Activated CD8-positive, alpha-beta T cell treated with anti-CD3 and anti-CD28 coated beads for 36 hours (primary cell): Measurements from ENCODE around the gene BDNF. TPM values are rescaled to one million over a fixed set of nuclear protein-coding genes. Genes with fewer than 3 reads are reported as not detected.

Experiments
- ATAC-seq: fragments of 200-7000 bp; cut with Tn5 transposase; one replicate; pipeline ENCODE4 v1.10.0; 2021; ENCODE audit warnings: mild to moderate bottlenecking, moderate library complexity
- CTCF ChIA-PET: fragments of 350-600 bp; sonication (Branson Sonifier 250); formaldehyde crosslinking; loops from one replicate; lab custom pipeline; 2021; ENCODE audit warnings: antibody characterized with exemption; lab: Charles Lee
- POLR2A ChIA-PET: fragments of 350-600 bp; sonication (Branson Sonifier 250); formaldehyde crosslinking; loops from one replicate; lab custom pipeline; 2021; ENCODE audit warnings: antibody characterized with exemption; lab: Charles Lee
- DNase-seq: peaks from one replicate; pipeline ENCODE4 v3.0.0-alpha.2; 2020
- H3K27ac Mint-ChIP-seq: one replicate; pipeline ENCODE4 v1.8.0; 2021; ENCODE audit warnings: mild to moderate bottlenecking, mixed read lengths
- H3K27me3 Mint-ChIP-seq: one replicate; pipeline ENCODE4 v1.8.0; 2021; ENCODE audit warnings: mixed read lengths
- H3K36me3 Mint-ChIP-seq: one replicate; pipeline ENCODE4 v1.8.0; 2021; ENCODE audit warnings: low read depth, mixed read lengths
- H3K4me1 Mint-ChIP-seq: one replicate; pipeline ENCODE4 v1.8.0; 2021; ENCODE audit warnings: low read depth, mixed read lengths
- H3K4me3 Mint-ChIP-seq: one replicate; pipeline ENCODE4 v1.8.0; 2021; ENCODE audit warnings: mild to moderate bottlenecking, moderate library complexity, mixed read lengths
- H3K9me3 Mint-ChIP-seq: one replicate; pipeline ENCODE4 v1.8.0; 2021; ENCODE audit warnings: mixed read lengths
- CTCF ChIP-seq: fragments of 200-600 bp; IDR thresholded peaks from one replicate; pipeline ENCODE4 v1.8.0; 2022; ENCODE audit warnings: antibody characterized with exemption, mild to moderate bottlenecking
- intact Hi-C: fragments of 100-400 bp; cut with micrococcal nuclease; formaldehyde crosslinking; loops from one replicate; pipeline ENCODE4 v1.10.0; 2022
- total RNA-seq, 2 experiments: library from RNA; stranded (reverse); gene quantifications; one replicate each; pipeline ENCODE4 v1.2.3, GENCODE V29; 2021

The BDNF gene
- total RNA-seq, 2 experiments from 2014 or later: not detected

GRCh38 chr11:27692781-27693180, 7.5 kb downstream of the BDNF start:
- intact Hi-C loops: loop anchor here (10.0 kb wide), 1 partner anchor 1002 kb away; no protein-coding TSS in a partner anchor
- Mint-ChIP-seq H3K36me3 (no peaks in the 10 kb centered on the region), H3K9me3 (no peaks in the 10 kb centered on the region), H3K4me3 (no peak overlapping the region), H3K27me3 (peaks cover 23% of the 10 kb centered on the region), H3K27ac (no peak overlapping the region), H3K4me1 (no peaks in the 10 kb centered on the region)
- no peak for ATAC-seq
- TF ChIP-seq CTCF: no peak
- no peak for DNase-seq
- ChIA-PET CTCF (interaction anchor here (0.6 kb wide), 1 partner anchor 25 kb away, joined by 3 read pairs; no protein-coding TSS in a partner anchor), POLR2A (no interaction called here)

- Mint-ChIP-seq H3K4me3 (no peak overlapping the region), H3K36me3 (no peaks in the 10 kb centered on the region), H3K4me1 (no peaks in the 10 kb centered on the region), H3K27me3 (peaks cover 2% of the 10 kb centered on the region), H3K9me3 (no peaks in the 10 kb centered on the region), H3K27ac (no peak overlapping the region)
- ChIA-PET CTCF (no interaction called here), POLR2A (no interaction called here)
- DNase-seq (no peak), ATAC-seq (no peak)
- TF ChIP-seq CTCF: no peak
- intact Hi-C loops: no loop called here
Measured at GRCh38 chr11:27688076-27688475, 12.2 kb downstream of the BDNF start.

GRCh38 chr11:27681664-27682063, 18.6 kb downstream of the BDNF start:
- no peak overlapping the region for H3K4me3 Mint-ChIP-seq
- H3K27ac Mint-ChIP-seq: no peak overlapping the region
- intact Hi-C loops: no loop called here
- DNase-seq (no peak), ATAC-seq (no peak)
- H3K27me3 Mint-ChIP-seq: no peaks in the 10 kb centered on the region
- no peaks in the 10 kb centered on the region for H3K4me1 Mint-ChIP-seq
- ChIA-PET POLR2A (no interaction called here), CTCF (no interaction called here)
- no peak for TF ChIP-seq CTCF
- no peaks in the 10 kb centered on the region for H3K36me3 Mint-ChIP-seq
- no peaks in the 10 kb centered on the region for H3K9me3 Mint-ChIP-seq

GRCh38 chr11:27679136-27680015, 20.9 kb downstream of the BDNF start:
- Mint-ChIP-seq H3K36me3 (no peaks in the 10 kb centered on the region), H3K27me3 (no peaks in the 10 kb centered on the region), H3K4me3 (no peak overlapping the region), H3K9me3 (no peaks in the 10 kb centered on the region), H3K27ac (no peak overlapping the region), H3K4me1 (no peaks in the 10 kb centered on the region)
- POLR2A ChIA-PET: no interaction called here
- no peak for TF ChIP-seq CTCF
- ATAC-seq (no peak), DNase-seq (no peak)
- CTCF ChIA-PET: no interaction called here
- intact Hi-C loops: no loop called here

GRCh38 chr11:27678242-27678641, 22.0 kb downstream of the BDNF start:
- CTCF ChIA-PET: no interaction called here
- no peaks in the 10 kb centered on the region for H3K27me3 Mint-ChIP-seq
- H3K9me3 Mint-ChIP-seq: no peaks in the 10 kb centered on the region
- intact Hi-C loops: no loop called here
- POLR2A ChIA-PET: no interaction called here
- H3K4me1 Mint-ChIP-seq: no peaks in the 10 kb centered on the region
- ATAC-seq (no peak), DNase-seq (no peak)
- no peak overlapping the region for H3K27ac Mint-ChIP-seq
- TF ChIP-seq CTCF: no peak
- H3K36me3 Mint-ChIP-seq: no peaks in the 10 kb centered on the region
- H3K4me3 Mint-ChIP-seq: no peak overlapping the region
